Measurements from ENCODE around the gene KCNK2. TPM values are rescaled to one million over a fixed set of nuclear protein-coding genes. Genes with fewer than 3 reads are reported as not detected.

KCNK2 gene
- total and polyA plus RNA-seq, 2 experiments from 2014 or later, result 0.07 to 0.24 TPM

- no peaks in the 10 kb centered on the region for H3K27me3 Mint-ChIP-seq (ENCODE audit: insufficient read depth, low read depth, poor library complexity)
- Histone ChIP-seq H3K27ac (ENCODE audit: low read depth) (no peak overlapping the region), H3F3A (replicated peaks; ENCODE audit: low read depth) (no peaks in the 10 kb centered on the region), H3K9me2 (ENCODE audit: insufficient read depth) (peaks cover 6% of the 10 kb centered on the region; the same call in 1 of the 2 replicates), H3K36me3 (ENCODE audit: insufficient read depth) (no peaks in the 10 kb centered on the region), H3K4me2 (no peak overlapping the region), H2AFZ (no peak overlapping the region), H3K79me2 (replicated peaks; ENCODE audit: insufficient read depth) (no peaks in the 10 kb centered on the region), H3K4me3 (no peak overlapping the region), H4K20me1 (replicated peaks; ENCODE audit: insufficient read depth) (no peaks in the 10 kb centered on the region), H3K4me1 (ENCODE audit: insufficient read depth) (peaks cover 17% of the 10 kb centered on the region), H3K27me3 (ENCODE audit: insufficient read depth) (no peaks in the 10 kb centered on the region)
- no peak for TF ChIP-seq EZH2phosphoT487 (IDR thresholded peaks at IDR 0.05; ENCODE audit: unreplicated experiment)
- no peak for TF ChIP-seq ZNF331 (CRISPR knock-in tag; IDR thresholded peaks at IDR 0.05; ENCODE audit: low read depth)
- no peak for TF ChIP-seq JUNB (IDR thresholded peaks at IDR 0.05; ENCODE audit: unreplicated experiment)
- TF ChIP-seq REST (IDR thresholded peaks at IDR 0.05; ENCODE audit: unreplicated experiment), result no peak
- TF ChIP-seq CTCF (conservative IDR thresholded peaks at IDR 0.05; ENCODE audit: low read depth in 2 of 2), result no peak
- TF ChIP-seq ZNF114 (CRISPR knock-in tag; IDR thresholded peaks at IDR 0.05), result no peak
- no peak for TF ChIP-seq STAT1 (IDR thresholded peaks at IDR 0.05; ENCODE audit: unreplicated experiment)
- TF ChIP-seq EZH2 (IDR thresholded peaks at IDR 0.05; ENCODE audit: low read depth, unreplicated experiment), result no peak
- TF ChIP-seq CREB1 (CRISPR knock-in tag; IDR thresholded peaks at IDR 0.05; ENCODE audit: low read depth), result no peak
- no peak overlapping the region for H3K27ac Mint-ChIP-seq
- peaks cover 17% of the 10 kb centered on the region for H3K4me1 Mint-ChIP-seq
- H3K36me3 Mint-ChIP-seq (ENCODE audit: low read depth), result no peaks in the 10 kb centered on the region
- ATAC-seq (no peak), DNase-seq (ENCODE audit: low spot score) (no peak)
- H3K4me3 Mint-ChIP-seq, result no peak overlapping the region
- no peaks in the 10 kb centered on the region for H3K9me3 Mint-ChIP-seq
These were observed 39.1 kb upstream of the KCNK2 start for GRCh38 chr1:215043401-215043800.

- Mint-ChIP-seq H3K36me3 (ENCODE audit: low read depth) (no peaks in the 10 kb centered on the region), H3K27ac (no peak overlapping the region), H3K9me3 (no peaks in the 10 kb centered on the region), H3K4me3 (no peak overlapping the region), H3K27me3 (ENCODE audit: insufficient read depth, low read depth, poor library complexity) (no peaks in the 10 kb centered on the region), H3K4me1 (peaks cover 17% of the 10 kb centered on the region)
- H3F3A ChIP-seq (replicated peaks; ENCODE audit: low read depth), result no peaks in the 10 kb centered on the region
- H3K4me3 ChIP-seq, result no peak overlapping the region
- H3K27me3 ChIP-seq (ENCODE audit: insufficient read depth), result no peaks in the 10 kb centered on the region
- no peak overlapping the region for H3K27ac ChIP-seq (ENCODE audit: low read depth)
- H3K79me2 ChIP-seq (replicated peaks; ENCODE audit: insufficient read depth), result no peaks in the 10 kb centered on the region
- no peaks in the 10 kb centered on the region for H4K20me1 ChIP-seq (replicated peaks; ENCODE audit: insufficient read depth)
- DNase-seq (ENCODE audit: low spot score) (no peak), ATAC-seq (no peak)
- no peak overlapping the region for H2AFZ ChIP-seq
- H3K36me3 ChIP-seq (ENCODE audit: insufficient read depth), result no peaks in the 10 kb centered on the region
- H3K9me2 ChIP-seq (ENCODE audit: insufficient read depth), result peaks cover 6% of the 10 kb centered on the region; the same call in 1 of the 2 replicates
- H3K4me1 ChIP-seq (ENCODE audit: insufficient read depth), result peaks cover 17% of the 10 kb centered on the region
- no peak overlapping the region for H3K4me2 ChIP-seq
- TF ChIP-seq EZH2 (IDR thresholded peaks at IDR 0.05; ENCODE audit: low read depth, unreplicated experiment) (no peak), ZNF462 (CRISPR knock-in tag; IDR thresholded peaks at IDR 0.05) (no peak), NANOG (IDR thresholded peaks at IDR 0.05; ENCODE audit: borderline replicate concordance) (no peak)
These were observed 38.4 kb upstream of the KCNK2 start for GRCh38 chr1:215044151-215044550.

Measured in GM23338 (cell line).